ENCODE data around the gene THSD7A.

The THSD7A gene

DNA sequence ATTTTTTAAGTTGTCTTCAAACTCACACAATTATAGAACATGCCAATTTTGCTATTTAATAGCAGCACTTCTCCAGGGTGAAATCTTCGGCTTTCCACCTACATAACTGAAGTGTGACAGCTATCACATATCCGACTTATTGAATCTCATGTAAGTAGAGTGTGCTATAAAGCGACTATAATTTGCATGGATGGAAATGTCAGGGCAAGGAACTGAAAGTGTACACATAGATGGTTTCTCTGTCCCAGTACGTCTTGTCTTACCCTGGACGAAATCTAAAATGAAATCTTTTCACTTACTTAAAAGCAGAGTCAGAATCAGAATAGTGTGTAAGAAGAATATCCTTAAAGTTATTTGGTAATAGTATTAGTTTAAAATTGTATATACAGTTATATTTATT is 132.3 kb downstream of the THSD7A start:
- no peak for DNase-seq

DNA sequence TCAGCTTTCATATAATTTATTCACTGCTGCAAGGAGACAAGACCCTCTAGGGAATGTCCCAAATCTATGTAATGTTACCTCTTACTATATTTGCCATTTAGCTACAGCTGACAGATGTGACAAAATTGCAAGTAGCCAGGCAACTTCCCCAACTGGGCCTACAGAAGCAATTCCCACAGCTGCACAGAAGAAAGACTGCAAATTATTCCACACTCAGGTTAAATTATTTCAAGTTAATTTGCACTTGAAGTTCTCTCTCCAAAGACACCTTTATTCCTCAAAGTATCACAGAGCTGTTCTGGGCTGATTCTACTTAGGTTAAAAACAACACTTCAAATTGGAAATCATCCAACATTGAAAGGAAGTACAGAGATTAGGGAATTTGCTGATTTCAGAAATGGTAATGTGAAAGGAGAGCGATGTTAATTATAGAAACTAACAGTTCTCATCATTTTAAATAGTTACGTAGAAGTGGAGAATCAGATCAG is 133.6 kb downstream of the THSD7A start:
- no peak for DNase-seq

DNA sequence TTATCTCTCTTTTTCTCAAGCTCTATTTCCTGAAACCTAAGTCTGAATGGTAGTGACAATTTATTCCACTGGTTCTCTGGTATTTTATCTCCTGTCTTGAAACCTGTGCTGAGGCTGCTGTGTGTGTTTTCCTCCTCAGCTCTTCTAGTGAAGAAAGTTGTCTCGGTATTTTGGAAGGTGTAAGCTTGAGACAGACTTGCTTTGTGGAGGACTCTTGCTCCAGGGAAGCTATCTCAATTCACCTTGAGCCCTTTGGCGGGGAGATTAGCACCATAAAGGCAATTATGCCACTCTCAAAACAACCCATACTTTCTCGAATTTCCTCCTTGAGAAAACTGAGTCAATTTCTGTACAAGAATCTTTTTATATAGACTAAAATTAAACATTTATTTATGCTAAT is 141.6 kb downstream of the THSD7A start:
- no peak for DNase-seq

GRCh38 chr7:11689096-11689495 is 142.9 kb downstream of the THSD7A start:
- DNase-seq, result no peak

GRCh38 chr7:11681461-11681860 is 150.5 kb downstream of the THSD7A start:
- DNase-seq, result no peak

- no peak for DNase-seq
Measured at GRCh38 chr7:11675163-11675562, 156.8 kb downstream of the THSD7A start.

DNA sequence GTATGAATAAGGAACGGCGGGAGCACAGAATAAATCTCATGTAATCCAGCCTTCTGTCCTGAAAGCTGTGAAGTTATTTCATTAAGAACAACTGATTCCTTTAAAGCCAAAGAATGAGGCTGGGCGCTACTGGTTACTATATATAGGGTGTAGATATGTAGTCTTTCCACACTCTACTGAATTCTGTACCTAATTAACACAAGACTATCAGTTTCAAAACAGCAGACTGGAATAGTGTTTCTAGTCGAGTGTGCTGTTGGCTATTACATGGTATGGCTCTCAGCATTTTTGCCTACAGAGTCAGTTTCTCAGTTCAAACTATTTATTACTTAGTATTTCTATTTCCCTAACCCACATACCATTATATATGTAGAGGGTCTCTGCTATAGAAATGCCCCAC is 163.3 kb downstream of the THSD7A start:
- no peak for DNase-seq

GRCh38 chr7:11667810-11668185 is 164.2 kb downstream of the THSD7A start:
- no peak for DNase-seq

DNA sequence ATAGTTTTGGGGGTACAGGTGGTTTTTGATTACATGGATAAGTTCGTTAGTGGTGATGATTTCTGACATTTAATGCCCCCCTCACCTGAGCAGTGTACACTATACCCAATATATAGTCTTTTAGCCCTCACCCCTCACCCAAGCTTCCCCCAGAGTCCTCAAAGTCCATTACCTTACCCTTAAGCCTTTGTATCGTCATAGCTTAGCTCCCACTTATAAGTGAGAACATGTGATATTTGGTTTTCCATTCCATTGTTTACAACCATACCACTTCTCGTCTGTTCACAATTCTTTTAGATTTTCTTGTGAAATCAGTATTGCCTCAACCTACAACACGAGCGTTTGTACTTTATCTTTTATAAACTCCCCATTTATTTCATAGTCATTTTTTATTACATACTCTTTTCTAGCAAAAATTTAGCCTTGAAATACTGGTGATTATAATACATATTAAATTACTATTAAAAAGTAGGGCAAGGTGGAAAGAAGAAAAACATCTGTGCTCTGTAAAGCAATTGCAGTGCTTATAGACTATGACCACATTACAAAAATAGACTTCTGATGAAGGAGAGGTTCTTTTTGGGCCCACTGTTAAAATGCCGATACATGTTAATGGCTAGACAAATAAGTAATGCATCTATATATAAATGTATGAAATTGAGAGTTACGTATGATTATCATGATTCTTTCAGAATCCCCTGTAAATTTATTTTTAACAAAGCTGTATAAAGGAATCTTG is 164.8 kb downstream of the THSD7A start:
- DNase-seq, result no peak

- no peak for DNase-seq
Measured at GRCh38 chr7:11665357-11665756, 166.6 kb downstream of the THSD7A start.

- no peak for DNase-seq
Measured at GRCh38 chr7:11655642-11656041, 176.4 kb downstream of the THSD7A start.

DNA sequence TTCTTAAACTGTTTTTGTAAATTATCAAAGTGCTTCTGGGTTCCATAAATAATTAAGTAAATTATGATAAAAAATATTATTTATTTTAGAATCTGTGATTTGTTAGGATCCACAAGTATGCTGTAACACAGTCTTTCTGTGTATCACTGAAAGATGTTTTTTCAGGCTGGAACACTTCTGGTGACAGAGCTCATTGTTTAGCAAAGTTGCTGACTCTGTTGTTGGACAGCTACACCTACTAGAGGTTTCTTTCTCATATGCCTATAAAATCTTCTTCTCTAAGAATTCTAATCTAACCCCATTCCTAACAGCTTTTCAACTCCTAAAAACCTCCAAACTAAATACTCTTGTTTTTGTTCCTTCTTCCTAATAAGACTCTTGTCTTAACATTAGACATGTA is 176.8 kb downstream of the THSD7A start:
- DNase-seq, result no peak

DNA sequence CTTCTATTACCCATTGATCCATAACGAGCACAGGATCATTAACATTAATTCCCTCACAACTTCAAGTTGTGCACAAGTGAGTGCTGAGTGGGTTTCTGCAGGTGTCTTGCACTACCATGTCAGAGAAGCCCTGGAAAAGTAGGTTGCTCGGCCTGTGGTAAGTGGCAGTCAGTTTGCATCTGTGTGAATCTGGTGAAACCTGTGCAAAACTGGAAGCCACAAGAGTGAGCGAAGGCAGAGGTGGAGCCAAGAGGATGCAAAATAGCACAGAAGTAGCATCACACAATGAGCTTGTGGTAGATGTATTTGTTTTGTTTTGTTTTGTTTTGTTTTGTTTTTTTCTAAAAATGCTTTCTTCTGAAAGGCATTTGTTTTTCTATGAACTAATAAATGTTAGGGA is 181.5 kb downstream of the THSD7A start:
- no peak for DNase-seq

- no peak for DNase-seq
Measured at GRCh38 chr7:11650030-11650429, 182.0 kb downstream of the THSD7A start.

DNA sequence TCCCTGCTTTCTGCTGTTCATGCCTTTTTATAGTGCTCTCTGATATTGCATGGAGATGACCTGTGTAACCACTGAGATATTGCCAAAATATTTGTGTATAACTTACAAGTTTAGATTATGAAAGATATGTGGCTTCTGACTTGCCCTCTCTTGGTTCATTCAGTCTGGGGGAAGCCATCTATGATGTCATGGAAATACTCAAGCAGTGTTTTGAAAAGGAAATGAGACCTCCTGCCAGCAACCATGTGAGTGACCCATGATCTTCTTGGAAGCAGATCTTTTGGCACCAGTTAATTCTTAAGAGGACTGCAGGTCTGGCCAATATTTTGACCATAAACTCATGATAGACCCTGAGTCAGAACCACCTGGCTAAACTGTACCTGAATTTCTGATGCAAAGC is 183.0 kb downstream of the THSD7A start:
- no peak for DNase-seq

GRCh38 chr7:11648101-11648500 is 183.9 kb downstream of the THSD7A start:
- no peak for DNase-seq

- no peak for DNase-seq
Measured at GRCh38 chr7:11642841-11643240, 189.2 kb downstream of the THSD7A start.

DNA sequence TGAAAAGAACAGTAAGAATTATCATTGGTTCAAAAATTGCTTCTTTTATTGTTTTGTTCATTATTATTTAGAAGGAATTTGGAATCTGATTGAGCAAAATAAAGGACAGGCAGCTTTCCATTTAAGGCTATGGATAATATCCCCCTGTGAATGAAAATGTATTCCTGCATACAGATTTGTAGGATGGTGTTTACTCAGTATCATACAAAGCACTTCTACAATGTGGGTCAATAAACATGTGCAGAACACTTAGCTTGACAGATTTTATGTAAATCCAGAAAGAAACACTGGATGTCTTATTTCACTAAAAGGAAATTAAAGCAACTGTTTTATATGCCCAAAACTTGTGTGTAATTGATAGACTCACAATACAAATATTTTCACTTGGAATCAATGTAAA is 189.7 kb downstream of the THSD7A start:
- DNase-seq, result no peak

GRCh38 chr7:11638011-11638774 is 193.8 kb downstream of the THSD7A start:
- DNase-seq, result no peak

- no peak for DNase-seq
Measured at GRCh38 chr7:11636274-11636673, 195.7 kb downstream of the THSD7A start.

- DNase-seq, result no peak
Measured at GRCh38 chr7:11633310-11633709, 198.7 kb downstream of the THSD7A start.

- DNase-seq, result no peak
Measured at GRCh38 chr7:11630355-11630754, 201.6 kb downstream of the THSD7A start.

DNA sequence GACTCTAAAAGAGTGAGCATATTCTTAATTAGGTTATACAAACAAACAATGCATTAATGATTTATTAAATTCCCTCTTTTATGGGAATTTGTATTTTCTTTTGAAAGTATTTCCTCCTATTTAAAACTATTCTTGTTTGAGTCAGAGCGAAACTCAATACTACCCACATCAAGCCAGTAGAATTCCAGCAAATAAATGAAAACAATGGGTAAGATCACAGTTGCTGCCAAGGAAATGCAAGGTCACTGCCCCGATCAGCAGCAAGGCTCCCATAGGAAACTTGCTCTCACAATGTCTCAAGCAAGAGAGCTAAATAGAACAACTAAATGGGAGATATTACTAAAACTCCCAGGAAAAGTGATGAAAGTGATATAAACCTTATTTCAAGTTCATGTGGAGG is 206.3 kb downstream of the THSD7A start:
- DNase-seq, result no peak

GRCh38 chr7:11623093-11623678 is 208.8 kb downstream of the THSD7A start:
- no peak for DNase-seq
